Vagina (tissue), 2 donors: Measurements from ENCODE around the gene DCDC2C.

ENCODE experiments used
- CTCF ChIP-seq, 3 experiments: fragments of 450-650 bp in 2 of 3; fragments of 200-600 bp in 1 of 3; sonication (generic) in 1 of 3; IDR thresholded peaks; one replicate each; pipeline ENCODE4 v1.5.1; 2017 to 2019; ENCODE audit warnings: antibody characterized with exemption in 3 of 3, mild to moderate bottlenecking in 2 of 3, moderate library complexity in 2 of 3
- POLR2A ChIP-seq, 2 donors: fragments of 450-650 bp; IDR thresholded peaks; one replicate each; pipeline ENCODE4 v1.6.1; 2017; ENCODE audit warnings: antibody characterized with exemption in 2 of 2, mild to moderate bottlenecking in 2 of 2, moderate library complexity in 2 of 2
- POLR2AphosphoS5 ChIP-seq, 2 donors: sonication (generic); formaldehyde crosslinking; IDR thresholded peaks; one replicate each; pipeline ENCODE4 v1.9.0; 2017; ENCODE audit warnings: antibody characterized with exemption in 2 of 2, mild to moderate bottlenecking in 2 of 2, low read depth in 1 of 2; ENCODE audit not compliant: insufficient read depth in 1 of 2

- no peak for TF ChIP-seq CTCF (IDR thresholded peaks at IDR 0.05)
- no peak for TF ChIP-seq POLR2A (IDR thresholded peaks at IDR 0.05)
- no peak for TF ChIP-seq POLR2AphosphoS5 (IDR thresholded peaks at IDR 0.05; ENCODE audit: insufficient read depth in 1 of 2, low read depth in 1 of 2)
These were observed 21.6 kb downstream of the DCDC2C start for GRCh38 chr2:3725002-3725401.
